ENCODE data around the gene EPS15. TPM values are rescaled to one million over a fixed set of nuclear protein-coding genes. Genes with fewer than 3 reads are reported as not detected.

EPS15 gene
- total RNA-seq, 1 donor from 2014 or later = 41.6 TPM

- no peaks in the 10 kb centered on the region for H3K27me3 Mint-ChIP-seq (ENCODE audit: low read depth)
- no peaks in the 10 kb centered on the region for H3K9me3 Mint-ChIP-seq
- no peak for DNase-seq (ENCODE audit: low read depth, low spot score)
- H3K4me1 Mint-ChIP-seq = peaks cover 5% of the 10 kb centered on the region
- H3K4me3 Mint-ChIP-seq = no peak overlapping the region
- H3K36me3 Mint-ChIP-seq (ENCODE audit: low read depth) = no peaks in the 10 kb centered on the region
- H3K27ac Mint-ChIP-seq (ENCODE audit: unreplicated experiment) = no peak overlapping the region
- no peak for TF ChIP-seq CTCF (conservative IDR thresholded peaks at IDR 0.05)
Measured at GRCh38 chr1:51435878-51436277, 83.2 kb downstream of the EPS15 start.

DNA sequence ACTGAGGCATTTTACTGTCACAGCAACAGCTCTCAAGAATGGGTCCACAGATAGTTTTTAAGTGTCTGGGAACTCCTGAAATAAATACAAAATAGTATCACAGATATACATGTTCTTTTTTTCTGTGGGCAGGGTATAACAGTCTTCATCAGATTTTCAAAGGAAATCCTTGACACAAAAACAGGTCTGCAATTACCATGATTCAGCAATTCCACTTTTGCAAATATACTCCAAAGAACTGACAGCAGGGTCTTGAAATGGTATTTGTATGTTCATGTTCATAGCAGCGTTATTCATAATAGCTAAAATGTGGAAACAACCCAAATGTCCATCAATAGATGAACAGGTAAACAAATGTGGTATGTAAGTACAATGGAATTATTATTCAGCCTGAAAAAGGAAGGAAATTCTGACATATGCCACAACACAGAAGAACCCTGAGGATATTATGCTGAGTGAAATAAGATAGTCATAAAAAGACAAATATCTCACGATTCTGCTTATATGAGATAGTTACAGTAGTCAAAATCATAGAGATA lies 85.0 kb downstream of the EPS15 start:
- H3K9me3 Mint-ChIP-seq = no peaks in the 10 kb centered on the region
- TF ChIP-seq CTCF (conservative IDR thresholded peaks at IDR 0.05) = no peak
- H3K4me3 Mint-ChIP-seq = no peak overlapping the region
- no peak for DNase-seq (ENCODE audit: low read depth, low spot score)
- H3K27me3 Mint-ChIP-seq (ENCODE audit: low read depth) = no peaks in the 10 kb centered on the region
- H3K36me3 Mint-ChIP-seq (ENCODE audit: low read depth) = no peaks in the 10 kb centered on the region
- peaks cover 5% of the 10 kb centered on the region for H3K4me1 Mint-ChIP-seq
- H3K27ac Mint-ChIP-seq (ENCODE audit: unreplicated experiment) = no peak overlapping the region

GRCh38 chr1:51433269-51433971 lies 85.6 kb downstream of the EPS15 start:
- Mint-ChIP-seq H3K9me3 (no peaks in the 10 kb centered on the region), H3K27me3 (ENCODE audit: low read depth) (no peaks in the 10 kb centered on the region), H3K4me3 (no peak overlapping the region), H3K27ac (ENCODE audit: unreplicated experiment) (no peak overlapping the region), H3K36me3 (ENCODE audit: low read depth) (no peaks in the 10 kb centered on the region), H3K4me1 (peaks cover 5% of the 10 kb centered on the region)
- TF ChIP-seq CTCF (conservative IDR thresholded peaks at IDR 0.05) = no peak
- no peak for DNase-seq (ENCODE audit: low read depth, low spot score)

GRCh38 chr1:51432146-51432545 lies 86.9 kb downstream of the EPS15 start:
- TF ChIP-seq CTCF (conservative IDR thresholded peaks at IDR 0.05) = no peak
- no peak overlapping the region for H3K27ac Mint-ChIP-seq (ENCODE audit: unreplicated experiment)
- H3K4me3 Mint-ChIP-seq = no peak overlapping the region
- peaks cover 2% of the 10 kb centered on the region for H3K36me3 Mint-ChIP-seq (ENCODE audit: low read depth)
- no peaks in the 10 kb centered on the region for H3K27me3 Mint-ChIP-seq (ENCODE audit: low read depth)
- H3K4me1 Mint-ChIP-seq = peaks cover 5% of the 10 kb centered on the region
- no peaks in the 10 kb centered on the region for H3K9me3 Mint-ChIP-seq
- no peak for DNase-seq (ENCODE audit: low read depth, low spot score)

GRCh38 chr1:51427438-51427837 lies 91.6 kb downstream of the EPS15 start:
- H3K9me3 Mint-ChIP-seq = no peaks in the 10 kb centered on the region
- H3K27me3 Mint-ChIP-seq (ENCODE audit: low read depth) = no peaks in the 10 kb centered on the region
- no peak for TF ChIP-seq CTCF (conservative IDR thresholded peaks at IDR 0.05)
- no peak overlapping the region for H3K27ac Mint-ChIP-seq (ENCODE audit: unreplicated experiment)
- H3K36me3 Mint-ChIP-seq (ENCODE audit: low read depth) = peaks cover 2% of the 10 kb centered on the region
- no peak overlapping the region for H3K4me3 Mint-ChIP-seq
- peaks cover 14% of the 10 kb centered on the region for H3K4me1 Mint-ChIP-seq
- no peak for DNase-seq (ENCODE audit: low read depth, low spot score)

Data from neural crest cell (in vitro differentiated cells).